ENCODE measurements around the gene USH1C.

DNA sequence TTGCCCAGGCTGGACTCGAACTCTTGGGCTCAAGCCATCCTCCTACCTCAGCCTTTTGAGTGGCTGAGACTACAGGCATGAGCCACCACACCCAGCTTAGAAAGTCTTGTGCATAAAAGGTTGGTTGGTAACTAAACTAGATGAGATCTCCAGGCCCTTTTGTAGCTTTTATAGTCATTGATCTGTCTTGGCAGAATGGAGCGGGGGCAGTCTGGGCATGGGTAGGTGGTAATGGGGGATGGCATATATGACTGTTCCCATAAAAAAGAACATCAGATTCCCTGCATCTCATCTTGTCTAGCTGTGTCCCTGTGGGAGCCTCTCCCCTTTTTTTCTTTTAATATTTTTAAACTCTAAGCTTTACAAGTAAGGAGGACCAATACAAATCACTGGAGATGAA, 97.7 kb downstream of the USH1C start:
- no peak for TF ChIP-seq POLR2A (IDR thresholded peaks at IDR 0.05)
- TF ChIP-seq, protein P1, sequence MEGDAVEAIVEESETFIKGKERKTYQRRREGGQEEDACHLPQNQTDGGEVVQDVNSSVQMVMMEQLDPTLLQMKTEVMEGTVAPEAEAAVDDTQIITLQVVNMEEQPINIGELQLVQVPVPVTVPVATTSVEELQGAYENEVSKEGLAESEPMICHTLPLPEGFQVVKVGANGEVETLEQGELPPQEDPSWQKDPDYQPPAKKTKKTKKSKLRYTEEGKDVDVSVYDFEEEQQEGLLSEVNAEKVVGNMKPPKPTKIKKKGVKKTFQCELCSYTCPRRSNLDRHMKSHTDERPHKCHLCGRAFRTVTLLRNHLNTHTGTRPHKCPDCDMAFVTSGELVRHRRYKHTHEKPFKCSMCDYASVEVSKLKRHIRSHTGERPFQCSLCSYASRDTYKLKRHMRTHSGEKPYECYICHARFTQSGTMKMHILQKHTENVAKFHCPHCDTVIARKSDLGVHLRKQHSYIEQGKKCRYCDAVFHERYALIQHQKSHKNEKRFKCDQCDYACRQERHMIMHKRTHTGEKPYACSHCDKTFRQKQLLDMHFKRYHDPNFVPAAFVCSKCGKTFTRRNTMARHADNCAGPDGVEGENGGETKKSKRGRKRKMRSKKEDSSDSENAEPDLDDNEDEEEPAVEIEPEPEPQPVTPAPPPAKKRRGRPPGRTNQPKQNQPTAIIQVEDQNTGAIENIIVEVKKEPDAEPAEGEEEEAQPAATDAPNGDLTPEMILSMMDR (IDR thresholded peaks at IDR 0.05), result no peak
